HG02885 (cell line): ENCODE data around the gene HTATIP2.
"Not testable (repeated sequence)": the region's sequence is repeated elsewhere in the genome, so short reads cannot be mapped to it uniquely, and the experiment has no call there.

Experiments used
- ATAC-seq: cut with Tn5 transposase; IDR thresholded peaks from one replicate; pipeline ENCODE4 v1.9.1; 2021; ENCODE audit warnings: mild to moderate bottlenecking; ENCODE audit not compliant: unreplicated experiment, poor library complexity

The HTATIP2 gene

DNA sequence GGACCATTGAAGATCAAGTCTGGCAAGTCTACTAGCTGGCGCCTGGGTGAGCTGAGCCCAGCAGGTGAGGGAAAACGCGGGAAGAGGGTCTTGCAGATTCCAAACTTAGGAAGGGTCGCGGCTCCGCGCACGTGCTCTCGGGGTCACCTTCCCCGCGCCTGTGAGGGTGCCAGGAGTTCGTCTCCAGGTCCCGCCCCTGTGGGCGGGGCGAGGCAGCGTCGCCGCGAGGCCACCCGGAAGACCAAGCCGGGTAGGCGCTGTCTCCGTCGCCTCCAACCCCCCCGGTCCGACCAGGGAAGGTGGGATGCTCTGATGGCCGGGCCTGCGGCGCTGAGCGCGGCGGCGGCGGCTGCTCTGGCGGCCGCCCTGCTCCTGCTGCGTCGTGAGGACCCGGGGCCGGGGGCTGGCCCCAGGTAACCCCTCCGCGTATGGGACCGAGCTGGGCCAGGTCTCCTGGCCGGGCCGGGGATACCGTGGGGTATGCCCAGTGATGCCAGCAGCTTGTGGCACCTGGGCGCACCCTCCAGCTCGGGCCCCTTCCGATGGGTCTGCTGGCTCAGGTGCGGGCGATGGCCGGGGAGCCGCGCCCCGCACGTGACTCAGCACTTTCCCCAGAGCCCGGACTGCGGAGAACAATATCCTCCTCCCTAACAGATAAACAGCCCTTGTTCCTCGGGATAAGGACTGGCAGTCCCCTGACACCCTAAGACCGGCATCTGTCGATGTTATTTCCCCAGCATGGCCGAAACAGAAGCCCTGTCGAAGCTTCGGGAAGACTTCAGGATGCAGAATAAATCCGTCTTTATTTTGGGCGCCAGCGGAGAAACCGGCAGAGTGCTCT, at the start of gene HTATIP2:
Gene HTATIP2, plus strand, starts transcription at position 215 of the 841 bp plus-strand sequence. Its CDS starts 524 bp downstream, at position 739.
- ATAC-seq, result peak; percentile 95

DNA sequence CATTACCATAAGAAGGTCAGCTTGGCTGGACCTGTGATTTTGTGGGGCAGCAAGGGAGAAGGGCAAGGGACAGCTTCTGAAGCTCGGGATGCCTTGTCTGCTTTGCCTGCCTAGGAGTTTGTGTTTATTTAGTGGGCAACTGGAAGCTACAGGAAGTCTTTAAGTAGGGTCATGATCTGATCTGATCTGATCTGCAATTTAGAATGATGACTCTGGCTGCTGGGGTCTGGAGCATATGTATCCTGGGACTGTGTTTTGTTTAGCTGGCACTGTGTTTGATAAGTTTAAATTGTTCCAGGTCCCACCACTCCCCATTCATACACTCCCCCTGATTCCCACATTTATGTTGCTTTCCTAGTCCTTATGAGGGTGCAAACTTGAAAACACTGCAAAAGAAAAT, 47.7 kb upstream of the HTATIP2 start:
- ATAC-seq, result no peak

DNA sequence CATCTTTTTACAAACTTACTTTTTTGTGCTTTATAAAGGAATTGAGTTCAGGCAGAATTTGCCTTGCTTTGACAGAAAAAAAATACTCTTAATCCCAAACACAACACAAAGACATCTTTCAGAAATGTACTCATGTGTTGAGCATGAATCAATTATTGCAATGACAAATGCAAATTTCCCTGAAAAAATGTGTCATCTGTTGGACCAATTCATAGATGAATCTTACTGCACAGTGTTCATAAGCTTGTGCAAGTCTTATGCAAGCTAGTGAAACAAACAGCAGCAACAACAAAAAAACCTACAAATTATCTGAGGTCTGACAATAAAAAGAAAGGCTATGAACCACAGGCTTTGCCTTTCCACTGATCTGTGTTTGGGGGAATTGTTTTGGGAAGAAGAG, 42.3 kb upstream of the HTATIP2 start:
- ATAC-seq, result no peak

DNA sequence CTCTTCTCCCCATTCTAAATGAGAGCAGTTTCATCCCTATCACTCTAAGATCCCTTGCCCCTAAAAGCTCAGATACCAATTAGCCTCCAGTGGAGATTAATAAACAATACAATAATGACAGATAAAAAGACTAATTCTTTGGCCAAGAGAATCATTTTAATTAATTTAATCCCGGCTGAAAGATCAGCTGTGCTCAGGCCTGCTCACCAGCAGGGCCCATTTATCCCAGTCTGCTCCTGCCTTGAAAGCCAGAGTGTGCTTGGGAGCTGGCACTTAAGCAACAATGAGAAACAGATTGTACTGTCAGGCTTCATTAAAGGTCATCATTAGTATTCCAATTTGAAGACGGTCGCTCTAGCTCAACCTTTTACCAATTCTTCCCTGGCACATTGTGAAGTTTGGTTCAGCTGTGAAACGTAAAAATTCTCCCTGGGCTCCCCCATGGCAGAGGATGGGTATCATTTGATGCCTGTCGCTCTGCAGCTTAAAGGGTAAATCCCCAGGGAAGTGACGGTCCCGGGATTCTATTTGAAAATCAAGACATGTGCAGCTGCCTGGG, 36.1 kb upstream of the HTATIP2 start:
- ATAC-seq, result no peak

DNA sequence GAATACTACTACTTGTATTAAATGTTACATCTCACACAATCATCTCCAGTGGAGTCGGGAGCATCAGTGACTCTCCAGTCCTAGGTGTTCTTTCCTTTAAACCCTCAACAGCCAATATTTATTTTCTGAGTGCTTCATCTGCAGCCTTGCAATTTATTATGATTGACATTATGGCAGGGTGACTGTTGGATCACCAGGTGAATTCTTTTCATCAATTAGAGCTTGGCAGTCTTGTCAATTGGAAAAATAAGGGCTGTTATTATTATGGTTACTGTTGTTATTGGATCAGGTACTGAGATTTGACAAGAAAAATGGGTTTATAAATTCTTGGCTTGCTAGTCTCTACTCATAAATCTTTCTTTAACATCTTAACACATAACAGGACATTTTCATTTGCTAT, 27.5 kb upstream of the HTATIP2 start:
- ATAC-seq, result no peak

DNA sequence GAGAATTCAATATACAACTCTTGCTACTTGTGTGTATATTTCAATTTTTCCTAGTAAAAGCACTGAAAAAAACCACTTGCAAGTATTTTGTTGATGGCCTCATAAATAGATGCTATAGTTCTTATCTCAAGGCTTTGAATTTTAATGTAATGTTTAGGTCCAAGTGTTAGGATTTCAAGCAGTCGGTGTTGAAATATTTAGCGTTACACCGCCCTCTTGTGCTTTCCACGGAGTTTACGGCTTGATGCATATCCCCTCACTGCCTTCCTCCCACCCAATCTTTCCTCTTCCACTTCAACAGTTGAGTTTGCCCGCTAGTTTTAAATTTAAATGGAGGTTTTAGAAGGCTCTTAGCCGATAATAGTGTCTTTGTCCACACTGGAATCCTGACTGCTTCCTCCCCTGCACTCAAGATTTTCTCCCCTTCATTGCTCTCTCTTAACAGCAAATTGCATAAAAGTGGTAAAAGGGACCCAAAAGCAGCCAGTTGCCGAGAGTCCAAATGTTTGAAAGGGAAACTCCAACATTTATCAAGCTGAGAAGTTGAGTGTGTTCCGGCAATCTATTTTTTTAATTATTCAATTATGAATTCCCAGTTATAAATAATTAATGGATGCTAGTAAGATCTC, 25.9 kb upstream of the HTATIP2 start:
- peak; percentile 43 for ATAC-seq

DNA sequence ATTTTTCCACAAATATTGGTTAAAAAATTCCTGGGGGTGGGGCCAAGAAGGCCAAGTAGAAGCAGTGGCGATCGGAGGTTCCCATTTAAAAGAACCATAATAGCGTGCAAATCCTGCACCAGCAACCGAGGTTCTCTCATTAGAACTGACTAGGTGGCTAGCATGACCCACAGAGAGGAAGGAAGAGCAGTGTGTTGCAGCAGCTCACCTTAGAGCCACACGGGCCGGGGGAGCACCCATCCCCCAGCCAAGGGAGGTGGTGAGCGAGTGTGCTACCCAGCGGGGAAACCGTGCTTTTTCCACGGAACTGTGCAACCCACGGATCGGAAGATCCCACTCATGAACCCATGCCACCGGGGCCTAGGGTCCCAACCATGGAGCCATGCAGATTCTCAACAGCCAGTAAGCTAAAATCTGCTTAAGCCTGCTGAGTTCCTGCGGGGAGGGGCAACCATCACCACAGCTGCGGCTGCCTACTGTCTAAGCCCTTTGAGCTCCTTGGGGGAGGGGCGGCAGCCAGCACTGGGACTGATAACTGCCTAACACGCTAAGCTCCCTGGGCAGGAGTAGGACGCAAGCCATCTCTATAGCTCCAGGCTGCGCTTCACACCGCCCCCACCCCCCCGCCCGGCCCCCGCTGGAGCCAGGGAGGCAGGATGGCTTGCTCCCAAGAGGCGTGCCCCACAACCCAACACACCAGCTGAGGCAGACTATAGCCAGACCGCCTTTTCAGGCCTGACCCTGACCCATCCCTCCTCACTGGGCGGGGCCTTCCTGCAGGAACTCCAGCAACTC, 21.0 kb upstream of the HTATIP2 start:
- no peak for ATAC-seq

DNA sequence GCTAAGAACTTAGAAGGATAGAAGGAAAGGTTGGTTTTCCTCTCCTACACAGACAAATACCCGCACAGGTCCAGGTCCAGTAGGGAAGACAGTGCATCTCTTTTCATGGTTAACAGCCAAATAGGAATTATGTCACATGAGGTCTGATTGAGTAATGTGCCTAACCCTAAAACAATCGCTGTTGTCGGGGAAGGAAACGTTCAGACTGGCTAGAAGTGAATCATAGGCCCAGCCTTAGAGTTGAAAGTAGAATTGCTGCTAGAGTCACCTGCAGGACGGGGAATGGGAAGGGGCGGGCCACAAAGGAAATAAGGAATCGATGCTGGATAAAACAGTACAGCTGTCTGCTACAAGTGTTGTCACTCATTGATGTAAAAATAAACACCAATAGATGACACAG, 12.4 kb upstream of the HTATIP2 start:
- no peak for ATAC-seq

DNA sequence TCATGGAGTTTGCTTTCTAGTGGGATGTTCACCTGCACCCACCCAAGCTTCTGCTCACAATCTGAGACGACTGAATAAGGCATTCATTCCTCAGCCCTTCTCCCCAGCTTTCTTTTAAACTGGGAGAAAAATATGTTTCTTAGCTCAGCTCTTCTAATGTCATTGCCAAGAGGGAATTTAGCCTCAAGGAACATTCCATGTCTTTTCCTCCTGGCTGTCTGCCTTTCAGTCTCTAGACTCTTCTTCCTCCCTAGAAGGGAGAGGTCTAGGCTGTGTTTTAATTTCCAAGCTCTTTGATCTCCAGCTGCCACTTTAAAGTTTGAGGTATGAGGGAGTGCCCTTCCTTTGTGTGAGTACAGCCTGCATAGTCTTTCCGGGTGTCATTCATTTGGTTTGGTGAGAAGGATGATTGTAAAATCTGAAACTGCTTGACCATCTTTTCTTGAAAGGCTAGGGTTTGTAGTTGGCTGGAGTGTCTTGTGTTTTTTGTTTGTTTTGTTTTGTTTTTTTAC, 11.7 kb upstream of the HTATIP2 start:
- no peak for ATAC-seq

DNA sequence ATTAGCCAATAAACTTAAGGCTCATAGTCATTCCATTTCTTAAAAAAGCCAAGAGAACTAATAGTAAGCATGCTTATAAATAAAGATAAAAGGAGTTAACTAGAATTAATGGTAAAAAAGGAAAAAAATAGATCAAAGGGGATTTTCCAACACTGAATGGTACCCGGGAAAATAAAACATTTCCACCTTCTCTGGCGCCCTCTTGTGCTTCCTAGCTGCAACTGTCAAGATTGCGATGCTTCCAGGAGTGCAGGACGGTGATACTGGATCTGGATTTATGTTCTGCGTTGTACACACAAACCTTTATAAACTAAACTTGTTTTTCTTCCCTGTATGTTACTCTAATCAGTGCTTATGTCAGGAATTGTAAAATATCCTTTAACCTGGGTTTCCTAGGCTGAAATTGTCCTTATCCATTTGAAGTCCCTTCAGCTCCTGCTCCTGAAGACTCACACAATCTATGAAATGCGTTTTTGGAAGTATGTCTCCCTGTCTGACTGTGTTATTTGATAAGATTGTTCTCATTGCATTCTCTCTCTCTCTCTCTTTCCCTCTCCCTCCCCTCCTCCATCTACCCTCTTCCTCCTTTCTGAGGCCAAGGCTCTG, 9.6 kb upstream of the HTATIP2 start:
- ATAC-seq, result peak; percentile 60

DNA sequence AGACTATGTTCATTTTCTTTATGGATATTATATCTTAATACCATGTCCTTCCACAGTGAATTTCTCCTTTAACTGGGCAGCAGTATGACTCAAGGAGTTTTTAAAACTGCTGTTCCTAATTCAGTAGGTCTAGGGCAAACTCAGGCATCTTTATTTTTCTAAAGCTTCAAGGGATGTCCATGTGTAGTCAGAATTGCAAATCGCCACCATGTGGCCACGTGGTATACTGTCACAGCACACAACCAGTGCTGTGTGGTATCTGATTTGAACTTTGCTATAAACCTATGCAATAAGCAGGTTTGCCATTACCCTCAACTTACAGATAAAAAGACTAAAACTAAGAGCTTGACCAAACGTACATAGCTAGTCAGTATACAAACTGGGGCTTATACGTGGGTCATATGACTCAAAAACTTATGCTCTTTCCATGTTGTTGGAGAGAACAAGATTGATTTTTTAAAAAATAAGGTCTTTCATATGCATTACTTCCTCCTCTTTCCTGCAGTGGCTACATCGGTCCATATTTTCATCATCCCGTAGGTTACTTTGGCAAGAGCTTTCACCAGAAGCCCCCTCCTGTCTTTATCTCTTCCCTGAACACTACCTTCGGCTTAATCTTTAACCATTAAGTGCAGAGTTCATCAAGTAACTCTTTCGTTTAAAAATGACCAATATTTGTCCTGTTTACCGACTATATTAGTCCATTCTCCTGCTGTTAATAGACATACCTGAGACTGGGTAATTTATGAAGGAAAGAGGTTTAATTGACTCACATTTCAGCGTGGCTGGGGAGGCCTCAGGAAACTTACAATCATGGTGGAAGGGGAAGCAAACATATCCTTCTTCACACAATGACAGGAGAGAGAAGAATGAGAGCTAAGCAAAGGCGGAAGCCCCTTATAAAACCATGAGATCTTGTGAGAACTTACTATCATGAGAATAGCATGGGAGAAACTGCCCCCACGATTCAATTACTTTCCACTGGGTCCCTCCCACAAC, 8.0 kb upstream of the HTATIP2 start:
- peak; percentile 89 for ATAC-seq

DNA sequence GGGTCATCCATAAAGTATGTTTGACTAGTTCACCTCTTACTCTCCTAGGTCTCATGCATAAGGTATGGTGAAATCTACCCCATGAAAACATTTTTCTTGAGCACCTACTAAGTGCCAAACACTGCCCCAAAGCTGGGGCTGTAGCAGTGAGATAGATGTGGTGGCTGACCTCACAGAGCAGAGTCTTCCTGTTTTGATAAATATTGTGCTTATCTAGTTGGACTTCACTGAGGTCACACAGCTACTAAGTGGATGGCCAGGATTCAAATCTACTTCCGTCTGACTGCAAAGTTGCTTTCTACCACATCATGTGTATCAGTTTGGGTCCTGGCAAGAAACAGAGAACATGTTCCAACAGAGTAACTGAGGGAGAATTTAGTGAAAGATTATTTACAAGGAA, 6.4 kb upstream of the HTATIP2 start:
- no peak for ATAC-seq

DNA sequence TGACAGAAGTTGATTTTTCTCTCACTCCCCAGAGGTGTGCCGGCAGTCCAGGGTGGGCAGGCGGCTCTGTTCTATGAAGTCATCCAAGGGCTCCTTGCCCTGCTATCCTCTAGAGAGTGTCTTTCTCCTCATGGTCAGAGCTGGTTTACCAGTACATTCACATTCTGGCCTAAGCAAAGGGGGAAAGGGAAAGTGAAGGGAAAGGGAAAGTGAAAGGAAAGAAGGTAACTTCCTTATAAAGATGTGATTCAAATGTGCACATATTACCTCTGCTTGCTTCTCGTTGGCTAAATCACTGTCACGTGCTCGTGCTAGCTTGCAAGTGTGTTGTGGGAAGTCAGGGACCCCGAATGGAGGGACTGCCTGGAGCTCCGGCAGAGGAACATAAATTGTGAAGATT, 2.9 kb upstream of the HTATIP2 start:
- peak; percentile 62 for ATAC-seq

DNA sequence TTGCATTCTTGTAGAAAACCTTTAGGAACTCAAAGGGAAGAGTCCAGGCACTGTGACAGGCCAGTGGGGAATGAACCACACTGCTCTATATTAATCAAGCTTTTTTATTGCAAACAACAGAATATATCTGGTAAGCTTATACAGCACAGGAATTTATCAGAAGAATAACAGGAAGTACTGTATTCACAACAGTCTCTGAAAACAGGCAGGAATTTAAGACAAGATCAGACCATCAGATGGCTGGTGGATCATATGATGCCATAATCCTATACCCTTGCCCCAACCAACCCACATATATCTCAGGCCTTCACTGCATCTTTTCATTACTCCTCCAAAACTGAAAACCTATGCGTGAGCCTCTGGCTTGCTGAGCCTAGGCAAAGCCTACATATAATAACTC, 1.0 kb upstream of the HTATIP2 start:
- ATAC-seq, result no peak

DNA sequence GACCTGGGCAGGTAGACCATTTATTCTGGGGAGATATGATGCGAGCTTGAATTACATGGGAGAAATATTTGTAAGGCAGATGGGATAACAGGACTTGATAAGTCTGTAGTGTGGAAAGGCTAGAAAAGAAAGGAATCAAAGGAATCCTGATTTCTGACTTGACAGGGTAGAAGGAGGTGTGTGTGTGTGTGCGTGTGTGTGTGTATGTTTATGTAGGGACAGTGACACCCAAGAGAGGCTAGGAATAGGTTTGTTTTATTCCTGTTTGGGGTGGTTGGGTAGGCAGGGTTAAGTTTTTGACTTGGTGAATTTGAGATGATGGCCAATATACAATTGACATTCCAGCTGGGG, 390 bp upstream of the HTATIP2 start:
- ATAC-seq, result peak; percentile 6

DNA sequence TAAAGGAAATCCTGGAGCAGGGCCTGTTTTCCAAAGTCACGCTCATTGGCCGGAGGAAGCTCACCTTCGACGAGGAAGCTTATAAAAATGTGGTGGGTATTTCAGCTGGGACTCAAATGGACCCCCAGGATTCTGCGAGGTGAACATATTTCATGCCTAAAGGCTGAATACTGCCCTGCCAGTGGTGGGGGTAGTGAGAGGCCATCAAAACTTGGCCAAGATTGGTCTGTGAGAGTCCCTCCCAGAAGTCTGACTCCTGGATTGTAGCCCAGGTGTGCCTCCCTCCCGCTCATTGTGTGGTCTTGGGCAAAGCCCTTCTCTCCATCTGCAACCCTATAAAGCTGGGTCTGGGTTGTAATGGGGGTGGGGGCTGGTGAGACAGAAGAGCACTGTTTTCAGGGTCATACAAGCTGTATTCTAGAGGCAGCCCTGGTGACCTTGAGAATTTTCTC, 853 bp downstream of the HTATIP2 start:
- ATAC-seq, result no peak

DNA sequence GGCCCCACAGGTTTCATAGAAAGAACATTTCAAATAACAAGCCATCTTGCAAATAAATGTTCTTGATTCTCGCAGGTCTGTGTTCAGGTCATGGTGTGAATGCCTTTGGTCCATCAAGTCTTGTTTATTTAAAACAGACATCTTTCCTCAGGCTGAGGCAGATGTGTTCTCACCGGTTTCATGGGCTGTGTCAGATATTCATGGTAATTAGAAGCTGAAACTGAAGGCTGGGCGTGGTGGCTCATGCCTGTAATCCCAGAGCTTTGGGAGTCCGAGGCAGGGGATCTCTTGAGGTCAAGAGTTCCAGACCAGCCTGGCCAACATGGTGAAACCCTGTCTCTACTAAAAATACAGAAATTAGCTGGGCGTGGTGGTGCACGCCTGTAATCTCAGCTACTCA, 2.0 kb downstream of the HTATIP2 start:
- not testable (repeated sequence) for ATAC-seq

DNA sequence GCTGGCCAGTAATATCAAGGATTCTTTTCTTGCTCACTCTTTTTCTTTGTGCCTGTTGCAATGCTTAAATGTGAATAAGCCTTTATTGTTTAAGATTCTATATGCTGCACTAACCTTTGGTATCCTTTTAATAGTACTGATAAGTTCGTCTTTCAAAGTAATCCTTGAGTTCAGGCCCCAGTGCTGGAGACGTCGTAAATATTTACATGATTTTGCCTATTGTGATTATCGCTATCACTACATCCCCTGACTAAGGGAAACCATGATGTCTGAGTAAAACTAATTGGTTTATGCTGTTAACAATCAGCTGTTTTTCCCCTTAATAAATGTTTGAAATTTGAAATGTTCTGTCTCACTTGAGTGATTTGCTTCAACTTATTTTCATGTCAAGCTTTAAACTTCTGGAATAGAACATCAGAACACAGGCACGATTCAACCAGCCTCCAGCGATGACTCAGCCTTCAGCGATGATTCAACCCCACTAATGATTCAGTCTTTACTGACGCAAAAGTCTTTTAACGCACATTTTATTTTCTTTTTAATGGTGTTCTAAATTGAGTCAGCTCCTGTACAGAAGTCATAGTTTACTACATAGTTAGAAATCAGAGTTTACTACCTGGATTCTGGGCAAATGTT, 3.9 kb downstream of the HTATIP2 start:
- ATAC-seq, result no peak

DNA sequence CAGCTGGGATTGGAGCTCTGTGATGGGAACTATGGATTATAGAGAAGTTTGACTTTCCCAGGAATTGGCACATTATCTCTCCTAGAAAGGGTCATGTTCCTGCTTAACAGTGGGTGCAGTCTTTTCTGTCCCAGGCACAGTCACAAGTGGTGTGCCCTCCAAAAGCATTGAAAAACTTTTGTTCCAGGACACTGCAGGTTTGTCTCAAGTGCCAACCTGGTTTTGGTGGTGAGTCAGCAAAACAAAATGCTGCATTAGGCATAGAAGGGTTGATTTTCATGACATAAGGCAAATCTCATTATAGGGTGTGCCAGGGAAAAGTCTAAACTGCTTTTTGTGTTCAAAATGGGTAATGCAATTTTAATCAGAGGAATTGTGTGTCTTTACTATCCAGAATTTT, 4.9 kb downstream of the HTATIP2 start:
- ATAC-seq, result no peak
